Fibroblast of skin of back (primary cell): ENCODE data around the gene TRPM3.
A peak's percentile ranks its signal among the peaks of the same experiment; 100 is the strongest.

Source experiments
- DNase-seq: peaks from one replicate; pipeline ENCODE4 v3.0.0-alpha.2; 2013

Gene TRPM3

GRCh38 chr9:70641631-70642030 lies 479.8 kb downstream of the TRPM3 start:
- no peak for DNase-seq

GRCh38 chr9:70641031-70641430 lies 480.4 kb downstream of the TRPM3 start:
- no peak for DNase-seq

- DNase-seq = peak; percentile 62
Observed at GRCh38 chr9:70639853-70640814, 481.3 kb downstream of the TRPM3 start.

DNA sequence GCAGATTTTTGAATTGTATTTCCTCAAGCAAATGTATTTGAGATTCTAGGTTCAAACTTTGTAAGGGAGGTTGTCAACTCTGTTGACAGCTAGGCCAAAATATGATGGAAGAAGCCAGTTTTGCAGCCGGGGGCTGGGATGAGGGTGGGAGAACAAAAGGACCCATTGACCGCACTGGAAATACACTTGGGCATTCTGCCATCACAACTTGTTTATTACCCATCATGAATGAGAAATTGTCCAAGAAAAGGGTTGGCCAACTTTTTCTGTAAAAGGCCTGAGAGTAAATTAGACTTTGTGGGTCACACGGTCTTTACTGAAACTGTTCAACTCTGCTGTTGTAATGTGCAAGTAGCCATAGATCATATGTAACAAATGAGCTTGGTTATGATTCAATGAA lies 485.6 kb downstream of the TRPM3 start:
- DNase-seq = no peak

DNA sequence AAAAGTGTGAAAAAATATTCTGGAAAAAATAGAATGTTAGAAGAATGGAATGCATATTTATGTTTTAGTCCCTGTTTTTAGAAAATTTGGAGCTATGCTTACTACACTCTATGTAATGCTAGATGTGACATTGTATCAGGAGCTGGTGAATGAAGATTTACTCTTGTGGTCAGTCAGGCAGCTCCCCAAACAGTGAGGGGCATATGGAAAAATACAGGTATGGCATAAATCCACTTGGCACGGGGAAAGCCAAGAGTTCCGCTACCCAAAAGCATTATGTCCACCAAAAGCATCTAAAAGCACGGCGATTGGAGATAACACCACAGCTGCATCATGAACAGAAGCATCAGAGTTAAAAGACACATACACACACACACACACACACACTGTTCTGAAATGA lies 486.7 kb downstream of the TRPM3 start:
- no peak for DNase-seq

DNA sequence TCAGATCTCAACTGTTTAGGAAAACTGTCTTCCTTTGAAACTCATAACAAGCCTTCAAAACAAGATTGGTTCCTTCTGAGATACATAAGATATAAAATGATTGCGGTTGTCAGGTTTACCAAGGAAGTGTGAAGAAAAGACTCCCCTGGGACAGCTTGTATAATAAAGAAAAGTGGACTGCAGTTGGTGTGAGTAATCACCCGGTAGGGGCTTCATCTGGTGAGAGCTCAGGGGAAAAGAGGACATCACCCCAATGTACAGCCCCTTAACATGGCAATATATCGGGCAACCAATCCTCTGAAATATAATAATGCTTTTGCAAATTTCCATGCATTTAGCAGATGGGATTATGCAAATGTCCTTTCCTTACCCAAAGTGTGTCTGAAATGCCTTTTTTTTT lies 490.4 kb downstream of the TRPM3 start:
- no peak for DNase-seq

DNA sequence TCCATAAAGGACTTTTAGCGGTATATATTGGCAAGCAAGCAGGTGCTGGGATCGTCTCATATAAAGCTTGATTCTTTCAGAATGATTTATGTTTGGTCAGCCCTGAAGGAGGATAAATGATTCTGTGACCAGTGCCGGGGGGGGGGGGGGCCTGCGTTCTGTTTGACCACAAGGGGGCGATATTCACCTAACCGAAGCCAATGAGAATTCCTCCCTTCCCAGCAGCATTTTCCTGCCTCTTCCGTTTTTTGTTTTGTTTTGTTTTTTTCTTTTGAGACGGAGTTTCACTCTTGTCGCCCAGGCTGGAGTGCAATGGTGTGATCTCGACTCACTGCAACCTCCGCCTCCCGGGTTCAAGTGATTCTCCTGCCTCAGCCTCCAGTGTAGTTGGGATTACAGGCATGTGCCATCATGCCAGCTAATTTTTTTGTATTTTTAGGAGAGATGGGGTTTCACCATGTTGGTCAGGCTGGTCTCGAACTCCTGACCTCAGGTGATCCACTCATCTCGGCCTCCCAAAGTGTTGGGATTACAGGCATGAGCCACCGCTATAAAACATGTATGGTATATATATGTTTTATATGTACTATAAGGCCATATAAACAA lies 492.2 kb downstream of the TRPM3 start:
- peak; percentile 24 for DNase-seq

GRCh38 chr9:70625078-70625477 lies 496.3 kb downstream of the TRPM3 start:
- DNase-seq = no peak

- DNase-seq = no peak
Observed at GRCh38 chr9:70618784-70619183, 502.6 kb downstream of the TRPM3 start.

DNA sequence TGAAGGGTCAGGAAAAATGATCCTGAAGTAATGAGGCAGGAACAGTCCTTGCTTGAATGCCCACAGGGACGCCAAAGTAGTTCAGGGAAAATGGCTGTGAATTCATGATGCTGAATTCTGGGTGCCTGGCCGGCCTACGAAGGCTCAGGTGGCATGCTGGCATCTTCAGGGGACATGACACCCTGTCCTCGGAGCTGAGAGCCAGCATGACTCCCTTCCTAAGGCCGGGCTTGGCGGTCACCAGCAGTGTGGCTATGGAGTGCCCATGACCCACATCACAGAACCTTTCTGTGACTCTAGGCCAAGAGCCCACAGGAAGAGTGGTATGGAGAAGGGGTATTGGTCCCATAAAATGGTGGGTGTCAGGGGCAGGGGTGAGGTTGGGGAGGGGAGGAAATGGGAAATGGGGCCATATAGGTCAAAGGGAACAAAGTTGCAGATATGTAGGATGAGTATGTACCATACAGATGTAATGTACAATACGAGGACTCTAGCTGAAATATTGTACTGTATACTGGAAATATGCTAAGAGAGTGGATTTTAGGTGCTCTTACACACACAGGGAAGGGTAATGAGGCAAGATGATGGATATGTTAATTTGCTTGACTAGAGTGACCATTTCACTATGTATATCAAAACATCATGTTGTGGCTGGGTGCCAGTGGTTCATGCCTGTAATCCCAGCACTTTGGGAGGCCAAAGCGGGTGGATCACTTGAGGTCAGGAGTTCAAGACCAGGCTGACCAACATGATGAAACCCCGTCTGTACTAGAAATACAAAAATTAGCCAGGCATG lies 504.2 kb downstream of the TRPM3 start:
- DNase-seq = no peak

GRCh38 chr9:70616228-70616990 lies 505.0 kb downstream of the TRPM3 start:
- DNase-seq = no peak

DNA sequence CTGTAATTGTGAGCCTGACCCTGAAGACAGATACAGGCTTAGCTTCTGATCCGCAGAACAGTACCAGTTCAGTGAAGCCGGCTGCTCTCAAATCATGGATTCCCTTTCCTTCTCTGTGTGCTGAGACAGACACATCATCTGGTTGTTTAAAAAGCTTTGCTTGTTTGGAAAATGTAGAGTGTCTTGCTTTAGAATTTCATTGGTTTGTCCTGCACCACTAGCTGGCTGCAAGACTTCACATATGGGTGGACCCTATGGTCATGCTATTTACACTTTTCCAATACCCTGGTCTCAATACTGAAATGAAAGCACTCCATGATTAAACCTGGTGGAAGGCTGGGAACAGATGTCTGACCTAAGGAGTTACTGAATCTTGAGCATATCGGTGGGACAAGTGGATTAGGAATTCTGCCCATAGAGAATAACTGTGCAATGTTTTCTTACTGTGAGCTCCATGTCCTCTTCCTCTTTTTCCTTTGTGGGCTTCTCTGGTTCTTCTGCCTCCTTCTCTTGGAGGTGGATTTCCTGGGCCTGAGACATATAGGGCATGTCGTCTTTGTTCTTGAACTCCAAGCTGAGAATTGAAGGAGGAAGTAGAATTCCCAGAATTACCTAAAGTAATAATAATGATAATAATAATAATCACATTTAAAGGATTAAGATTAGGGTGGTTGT lies 505.8 kb downstream of the TRPM3 start:
- DNase-seq = no peak

- DNase-seq = no peak
Observed at GRCh38 chr9:70614786-70615463, 506.5 kb downstream of the TRPM3 start.

- peak; percentile 42 for DNase-seq
Observed at GRCh38 chr9:70613024-70613768, 508.2 kb downstream of the TRPM3 start.

- DNase-seq = no peak
Observed at GRCh38 chr9:70610287-70610644, 511.2 kb downstream of the TRPM3 start.

DNA sequence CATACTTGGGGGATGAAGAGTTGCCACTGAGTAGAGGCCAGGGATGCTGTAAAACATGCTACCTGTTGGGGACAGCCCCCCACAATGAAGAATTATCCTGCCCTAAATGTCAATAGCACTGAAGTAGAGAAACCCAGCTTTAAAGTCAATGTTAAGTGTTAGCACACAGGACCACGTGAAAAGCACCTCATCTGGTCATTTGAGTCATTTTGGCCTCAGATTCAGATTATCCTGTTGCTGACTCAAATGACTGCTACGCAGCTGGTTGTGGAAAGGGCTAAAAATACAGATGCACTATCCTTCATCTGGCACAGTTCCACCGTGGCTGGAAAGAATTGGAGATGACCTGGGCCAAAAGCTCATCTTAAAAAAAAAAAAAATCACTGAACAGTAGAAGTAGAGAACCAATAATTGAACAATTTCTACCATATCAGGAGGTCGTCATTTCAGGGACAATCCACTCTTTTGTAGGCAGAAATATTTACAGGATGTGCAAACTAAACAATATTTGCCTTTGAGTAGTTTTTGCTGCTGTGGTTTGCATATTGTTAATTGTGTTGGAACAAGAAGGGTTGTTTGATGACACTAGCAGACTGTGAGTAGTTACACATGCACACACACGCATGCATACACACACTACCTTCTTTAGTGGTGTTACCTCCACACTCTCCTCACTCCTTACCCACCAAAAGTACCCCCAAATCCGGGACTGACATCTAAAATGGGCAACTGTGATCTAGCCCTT lies 511.7 kb downstream of the TRPM3 start:
- peak; percentile 87 for DNase-seq

GRCh38 chr9:70609011-70609410 lies 512.4 kb downstream of the TRPM3 start:
- DNase-seq = no peak

- DNase-seq = no peak
Observed at GRCh38 chr9:70607926-70608325, 513.5 kb downstream of the TRPM3 start.

DNA sequence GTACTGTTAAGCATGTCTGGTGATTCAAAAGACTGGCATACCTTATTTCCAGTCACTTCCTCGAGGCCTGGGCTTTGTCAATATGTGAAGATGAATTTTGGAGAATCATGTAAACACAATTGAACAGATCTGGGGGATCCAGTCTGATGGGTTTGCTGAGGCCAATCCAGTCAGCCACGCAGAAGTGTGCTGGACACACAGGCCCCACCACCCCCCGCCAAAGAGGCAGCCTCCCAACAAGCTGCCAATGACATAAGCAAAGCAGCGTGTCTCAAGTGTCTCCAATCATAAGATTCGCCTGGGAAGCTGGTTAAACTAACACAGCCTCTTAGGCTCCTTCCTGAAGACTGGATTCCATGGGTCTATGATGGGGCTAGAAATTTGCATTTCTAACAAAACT lies 514.1 kb downstream of the TRPM3 start:
- no peak for DNase-seq

DNA sequence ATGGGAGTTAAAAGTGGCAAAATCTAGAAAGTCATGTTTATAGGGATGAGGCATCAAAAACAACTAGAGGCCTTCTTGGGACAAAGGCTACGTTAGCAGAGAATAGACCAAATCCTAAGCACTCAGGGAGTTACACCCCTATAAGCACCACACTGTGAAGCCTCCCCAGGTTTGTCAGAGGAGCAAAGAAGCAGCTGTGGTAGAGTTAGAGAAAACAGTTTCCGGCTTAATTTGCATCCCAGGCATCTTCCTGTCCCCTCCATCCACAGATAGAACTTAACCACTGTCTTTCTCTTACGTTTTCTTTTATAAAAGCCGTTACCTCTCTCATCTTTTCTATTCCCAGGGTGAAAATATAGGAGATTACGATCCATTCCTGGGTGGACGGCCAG lies 518.4 kb downstream of the TRPM3 start:
- no peak for DNase-seq
